WI38 (cell line): Measurements from ENCODE around the gene TLR6.

ENCODE experiments used
- H3K4me3 ChIP-seq: 2 replicates; pipeline ENCODE4 v1.5.1; 2011; ENCODE audit warnings: low read depth, mild to moderate bottlenecking, control low read depth, low read length
- TF ChIP-seq, protein P1 (sequence below): IDR thresholded peaks from 2 replicates; pipeline ENCODE4 v1.5.1; 2012; ENCODE audit warnings: low read depth, mild to moderate bottlenecking, control low read depth, low read length

TLR6 gene

GRCh38 chr4:38856524-38857337, at the start of gene TLR6:
TSS of gene TLR6 (minus strand) at chr4:38856817. CDS start at chr4:38829473, 27,344 bp downstream.
- TF ChIP-seq, protein P1, sequence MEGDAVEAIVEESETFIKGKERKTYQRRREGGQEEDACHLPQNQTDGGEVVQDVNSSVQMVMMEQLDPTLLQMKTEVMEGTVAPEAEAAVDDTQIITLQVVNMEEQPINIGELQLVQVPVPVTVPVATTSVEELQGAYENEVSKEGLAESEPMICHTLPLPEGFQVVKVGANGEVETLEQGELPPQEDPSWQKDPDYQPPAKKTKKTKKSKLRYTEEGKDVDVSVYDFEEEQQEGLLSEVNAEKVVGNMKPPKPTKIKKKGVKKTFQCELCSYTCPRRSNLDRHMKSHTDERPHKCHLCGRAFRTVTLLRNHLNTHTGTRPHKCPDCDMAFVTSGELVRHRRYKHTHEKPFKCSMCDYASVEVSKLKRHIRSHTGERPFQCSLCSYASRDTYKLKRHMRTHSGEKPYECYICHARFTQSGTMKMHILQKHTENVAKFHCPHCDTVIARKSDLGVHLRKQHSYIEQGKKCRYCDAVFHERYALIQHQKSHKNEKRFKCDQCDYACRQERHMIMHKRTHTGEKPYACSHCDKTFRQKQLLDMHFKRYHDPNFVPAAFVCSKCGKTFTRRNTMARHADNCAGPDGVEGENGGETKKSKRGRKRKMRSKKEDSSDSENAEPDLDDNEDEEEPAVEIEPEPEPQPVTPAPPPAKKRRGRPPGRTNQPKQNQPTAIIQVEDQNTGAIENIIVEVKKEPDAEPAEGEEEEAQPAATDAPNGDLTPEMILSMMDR, result peak; percentile 35; the same call in 1 of the 2 replicates
- H3K4me3 ChIP-seq, result peak within 1 kb of the TSS; percentile 29

- no peak overlapping the region for H3K4me3 ChIP-seq
These were observed 49.2 kb upstream of the TLR6 start for GRCh38 chr4:38905652-38906385.

DNA sequence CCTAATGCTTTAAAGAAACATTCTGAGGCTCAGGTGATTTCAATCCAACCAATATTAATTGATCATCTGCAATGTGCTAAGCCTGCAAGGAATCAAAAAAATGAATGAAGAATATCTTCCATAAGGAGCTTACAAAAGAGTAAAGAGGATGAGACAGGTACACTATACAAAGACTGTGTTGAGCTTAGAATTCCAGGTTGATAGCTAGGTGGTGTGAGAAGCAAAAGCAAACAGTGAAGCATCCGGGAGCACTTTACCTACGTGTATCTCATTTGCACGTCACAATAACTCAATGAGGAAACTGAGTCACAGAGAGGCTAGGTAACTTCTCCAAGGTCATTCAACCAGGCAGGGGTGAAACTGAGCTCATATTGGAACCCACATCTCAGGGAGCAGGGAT, 48.1 kb upstream of the TLR6 start:
- H3K4me3 ChIP-seq, result no peak overlapping the region

More at GRCh38 chr4:38905652-38906385, 49.2 kb upstream of the TLR6 start:
- TF ChIP-seq, protein P1, result no peak

GRCh38 chr4:38904090-38904666, 47.6 kb upstream of the TLR6 start:
- TF ChIP-seq, protein P1, result no peak
- no peak overlapping the region for H3K4me3 ChIP-seq

More for the DNA sequence above, 48.1 kb upstream of the TLR6 start:
- TF ChIP-seq, protein P1, result no peak

DNA sequence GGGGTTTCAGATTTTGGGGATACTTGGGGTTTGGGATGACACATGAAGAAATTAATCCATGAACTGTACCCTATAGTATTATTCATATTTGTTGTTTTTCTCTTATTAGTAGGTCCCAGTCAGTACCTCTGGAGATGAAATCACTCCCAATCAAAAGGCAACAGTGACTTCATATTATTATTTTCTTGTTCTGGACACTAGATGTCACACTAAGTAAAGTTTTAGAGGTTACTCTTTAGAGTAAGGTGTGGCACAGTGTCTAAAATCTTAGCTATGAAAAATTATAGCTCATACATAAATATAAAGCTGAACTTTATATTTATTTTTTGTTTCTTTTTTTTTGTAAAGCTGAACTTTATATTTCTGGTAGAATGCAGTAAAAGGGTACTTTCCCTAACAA, 46.1 kb upstream of the TLR6 start:
- TF ChIP-seq, protein P1, result no peak
- H3K4me3 ChIP-seq, result no peak overlapping the region

DNA sequence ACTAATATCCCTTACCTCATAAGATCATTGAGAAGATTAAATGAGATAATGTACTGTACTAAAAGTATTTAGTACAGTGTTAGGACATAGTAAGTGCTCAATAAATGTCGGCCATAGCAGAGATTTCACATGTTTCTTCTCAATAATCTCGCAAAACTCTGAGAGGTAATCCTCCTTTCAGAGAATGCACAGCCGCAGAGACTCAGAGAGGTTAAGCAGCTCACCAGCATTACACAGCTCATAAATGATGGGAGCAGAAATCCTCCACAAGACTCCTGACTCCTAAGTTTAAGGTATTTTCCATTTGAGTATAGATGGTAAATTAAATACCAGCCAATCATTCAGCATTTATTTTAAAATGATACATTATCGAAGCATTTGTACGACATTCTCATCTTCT, 45.6 kb upstream of the TLR6 start:
- TF ChIP-seq, protein P1, result no peak
- no peak overlapping the region for H3K4me3 ChIP-seq

DNA sequence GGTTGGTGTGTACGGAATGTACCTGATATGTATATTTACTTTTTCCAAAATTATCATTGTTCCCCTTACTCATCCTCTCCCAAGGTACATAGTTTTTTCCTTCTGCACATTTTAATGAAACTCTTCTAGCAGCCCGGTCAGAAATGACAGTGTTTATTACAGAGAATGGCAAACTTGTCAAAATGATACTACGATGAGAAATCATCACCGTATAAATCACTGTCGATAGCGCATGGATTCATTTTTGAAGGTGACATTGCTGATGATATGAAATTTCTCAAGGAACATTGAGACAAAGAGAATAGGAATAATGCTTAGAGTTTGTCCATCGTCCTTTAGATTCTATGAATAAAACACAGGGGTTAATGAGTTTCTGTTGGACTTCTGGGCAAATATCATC, 41.6 kb upstream of the TLR6 start:
- TF ChIP-seq, protein P1, result no peak
- no peak overlapping the region for H3K4me3 ChIP-seq
